SK-N-SH treated with all-trans-retinoic acid at 6 μM for 48 hours (cell line): ENCODE results near the gene PRR23E.

Experiments
- PATZ1 ChIP-seq: fragments of 250-450 bp; sonication (Bioruptor Pico); IDR thresholded peaks from 2 replicates; pipeline ENCODE4 v1.8.0; 2020; ENCODE audit warnings: mild to moderate bottlenecking, moderate library complexity, borderline replicate concordance
- RARB ChIP-seq: fragments of 250-450 bp; sonication (Bioruptor Pico); IDR thresholded peaks from 2 replicates; pipeline ENCODE4 v1.8.0; 2021; ENCODE audit warnings: mild to moderate bottlenecking, moderate library complexity
- ZFP30 ChIP-seq: fragments of 450-650 bp; formaldehyde crosslinking; IDR thresholded peaks from 2 replicates; pipeline ENCODE4 v1.5.0; 2022; ENCODE audit warnings: mild to moderate bottlenecking, moderate library complexity
- ZNF8 ChIP-seq: fragments of 450-650 bp; formaldehyde crosslinking; IDR thresholded peaks from 2 replicates; pipeline ENCODE4 v1.5.0; 2020; ENCODE audit warnings: mild to moderate bottlenecking, moderate library complexity

GRCh38 chr3:127174715-127175140 lies 18.2 kb upstream of the PRR23E start:
- TF ChIP-seq RARB (no peak), PATZ1 (CRISPR knock-in tag) (no peak), ZNF8 (CRISPR knock-in tag) (no peak), ZFP30 (CRISPR knock-in tag) (no peak)
